Calu3 (cell line): ENCODE results near the gene GNB1L. TPM values are rescaled to one million over a fixed set of nuclear protein-coding genes. Genes with fewer than 3 reads are reported as not detected.

Experiments
- BruUV-seq: library from RNA; stranded (reverse); fragments of 400-500 nt; replicated peaks from 2 replicates; lab custom pipeline; 2021; lab: Mats Ljungman, UMichigan
- CTCF ChIA-PET: fragments of 300-600 bp; sonication (Branson Sonifier 250); formaldehyde crosslinking; loops from one replicate; lab custom pipeline; 2022; ENCODE audit warnings: antibody characterized with exemption; lab: Charles Lee
- DNase-seq: peaks from one replicate; pipeline ENCODE4 v3.0.0; 2022
- H3K27ac Mint-ChIP-seq: one replicate; pipeline ENCODE4 v1.8.0; 2022; ENCODE audit warnings: mixed read lengths; ENCODE audit not compliant: unreplicated experiment
- H3K27me3 Mint-ChIP-seq: one replicate; pipeline ENCODE4 v1.8.0; 2022; ENCODE audit warnings: mixed read lengths; ENCODE audit not compliant: unreplicated experiment
- H3K36me3 Mint-ChIP-seq: one replicate; pipeline ENCODE4 v1.8.0; 2022; ENCODE audit warnings: mild to moderate bottlenecking, moderate library complexity, mixed read lengths; ENCODE audit not compliant: insufficient read depth, unreplicated experiment
- H3K4me1 Mint-ChIP-seq: one replicate; pipeline ENCODE4 v1.8.0; 2022; ENCODE audit warnings: mild to moderate bottlenecking, low read depth, mixed read lengths; ENCODE audit not compliant: unreplicated experiment
- H3K4me3 Mint-ChIP-seq: one replicate; pipeline ENCODE4 v1.8.0; 2022; ENCODE audit warnings: mild to moderate bottlenecking, low read depth, moderate library complexity, mixed read lengths; ENCODE audit not compliant: unreplicated experiment
- H3K9me3 Mint-ChIP-seq: one replicate; pipeline ENCODE4 v1.8.0; 2022; ENCODE audit warnings: low read depth, mixed read lengths; ENCODE audit not compliant: unreplicated experiment
- CTCF ChIP-seq: fragments of 200-600 bp; IDR thresholded peaks from one replicate; pipeline ENCODE4 v1.8.0; 2022; ENCODE audit warnings: antibody characterized with exemption; ENCODE audit not compliant: unreplicated experiment
- intact Hi-C: fragments of 100-400 bp; cut with micrococcal nuclease; formaldehyde crosslinking; loops from one replicate; pipeline ENCODE4 v1.10.0; 2022; ENCODE audit not compliant: unreplicated experiment
- total RNA-seq: library from RNA; stranded (reverse); gene quantifications from 2 replicates; pipeline ENCODE4 v1.2.3, GENCODE V29; 2022

GNB1L gene
- total RNA-seq, 1 experiment from 2014 or later: 13.0 TPM

- Mint-ChIP-seq H3K27me3 (no peaks in the 10 kb centered on the region), H3K27ac (no peak overlapping the region), H3K9me3 (no peaks in the 10 kb centered on the region), H3K4me3 (no peak overlapping the region), H3K36me3 (peaks cover 4% of the 10 kb centered on the region), H3K4me1 (peaks cover 2% of the 10 kb centered on the region)
- no TSS peak for BruUV-seq
- intact Hi-C loops: no loop called here
- CTCF ChIA-PET: no interaction called here
- no peak for TF ChIP-seq CTCF
- no peak for DNase-seq
These were observed 20.4 kb upstream of the GNB1L start for GRCh38 chr22:19875061-19875530.

- CTCF ChIA-PET: no interaction called here
- H3K4me1 Mint-ChIP-seq: no peaks in the 10 kb centered on the region
- no peak overlapping the region for H3K27ac Mint-ChIP-seq
- TF ChIP-seq CTCF: no peak
- BruUV-seq: no TSS peak
- H3K9me3 Mint-ChIP-seq: no peaks in the 10 kb centered on the region
- no peaks in the 10 kb centered on the region for H3K27me3 Mint-ChIP-seq
- intact Hi-C loops: no loop called here
- DNase-seq: no peak
- H3K36me3 Mint-ChIP-seq: peaks cover 4% of the 10 kb centered on the region
- no peak overlapping the region for H3K4me3 Mint-ChIP-seq
These were observed 19.8 kb upstream of the GNB1L start for GRCh38 chr22:19874307-19875060.

- no peak for TF ChIP-seq CTCF
- no peak for DNase-seq
- H3K36me3 Mint-ChIP-seq: peaks cover 4% of the 10 kb centered on the region
- no peaks in the 10 kb centered on the region for H3K4me1 Mint-ChIP-seq
- H3K27ac Mint-ChIP-seq: no peak overlapping the region
- BruUV-seq: no TSS peak
- CTCF ChIA-PET: no interaction called here
- no peak overlapping the region for H3K4me3 Mint-ChIP-seq
- H3K27me3 Mint-ChIP-seq: no peaks in the 10 kb centered on the region
- H3K9me3 Mint-ChIP-seq: no peaks in the 10 kb centered on the region
- intact Hi-C loops: no loop called here
These were observed 19.3 kb upstream of the GNB1L start for GRCh38 chr22:19873960-19874306.

- intact Hi-C loops: no loop called here
- H3K36me3 Mint-ChIP-seq: peaks cover 4% of the 10 kb centered on the region
- no peak for DNase-seq
- H3K4me3 Mint-ChIP-seq: no peak overlapping the region
- no peaks in the 10 kb centered on the region for H3K27me3 Mint-ChIP-seq
- CTCF ChIA-PET: no interaction called here
- BruUV-seq: no TSS peak
- H3K27ac Mint-ChIP-seq: no peak overlapping the region
- no peaks in the 10 kb centered on the region for H3K9me3 Mint-ChIP-seq
- H3K4me1 Mint-ChIP-seq: no peaks in the 10 kb centered on the region
- no peak for TF ChIP-seq CTCF
These were observed 18.7 kb upstream of the GNB1L start for GRCh38 chr22:19873138-19873959.
